ENCODE measurements around the gene ATF6B.

Gene ATF6B

GRCh38 chr6:32082935-32083334, 45.1 kb downstream of the ATF6B start:
- H3K9me3 ChIP-seq (ENCODE audit: insufficient read depth, low read depth, low read length), result no peaks in the 10 kb centered on the region
- H3K27me3 ChIP-seq (ENCODE audit: insufficient read depth, low read length), result peaks cover 17% of the 10 kb centered on the region
- no peak overlapping the region for H3K4me3 ChIP-seq (ENCODE audit: low read length)
- H3K36me3 ChIP-seq (ENCODE audit: insufficient read depth, low read depth, low read length), result no peaks in the 10 kb centered on the region
- H3K4me1 ChIP-seq (ENCODE audit: insufficient read depth, low read length), result peaks cover 4% of the 10 kb centered on the region; the same call in 1 of the 2 replicates
- H3K9ac ChIP-seq (ENCODE audit: low read depth, low read length), result no peak overlapping the region
- no peak overlapping the region for H3K27ac ChIP-seq (ENCODE audit: low read length)

- Histone ChIP-seq H3K4me1 (ENCODE audit: insufficient read depth, low read length) (peaks cover 4% of the 10 kb centered on the region; the same call in 1 of the 2 replicates), H3K27me3 (ENCODE audit: insufficient read depth, low read length) (peaks cover 17% of the 10 kb centered on the region), H3K27ac (ENCODE audit: low read length) (no peak overlapping the region), H3K9me3 (ENCODE audit: insufficient read depth, low read depth, low read length) (no peaks in the 10 kb centered on the region), H3K36me3 (ENCODE audit: insufficient read depth, low read depth, low read length) (no peaks in the 10 kb centered on the region), H3K4me3 (ENCODE audit: low read length) (no peak overlapping the region), H3K9ac (ENCODE audit: low read depth, low read length) (no peak overlapping the region)
Observed at GRCh38 chr6:32082478-32082877, 45.6 kb downstream of the ATF6B start.

- Histone ChIP-seq H3K4me3 (ENCODE audit: low read length) (no peak overlapping the region), H3K4me1 (ENCODE audit: insufficient read depth, low read length) (no peaks in the 10 kb centered on the region; the same call in 1 of the 2 replicates), H3K36me3 (ENCODE audit: insufficient read depth, low read depth, low read length) (no peaks in the 10 kb centered on the region), H3K9ac (ENCODE audit: low read depth, low read length) (no peak overlapping the region), H3K27me3 (ENCODE audit: insufficient read depth, low read length) (peaks cover 7% of the 10 kb centered on the region), H3K27ac (ENCODE audit: low read length) (no peak overlapping the region), H3K9me3 (ENCODE audit: insufficient read depth, low read depth, low read length) (no peaks in the 10 kb centered on the region)
Observed at GRCh38 chr6:32081168-32081990, 46.7 kb downstream of the ATF6B start.

GRCh38 chr6:32079566-32080290, 48.3 kb downstream of the ATF6B start:
- no peak overlapping the region for H3K27ac ChIP-seq (ENCODE audit: low read length)
- H3K36me3 ChIP-seq (ENCODE audit: insufficient read depth, low read depth, low read length), result no peaks in the 10 kb centered on the region
- no peak overlapping the region for H3K9ac ChIP-seq (ENCODE audit: low read depth, low read length)
- H3K4me3 ChIP-seq (ENCODE audit: low read length), result no peak overlapping the region
- no peaks in the 10 kb centered on the region for H3K9me3 ChIP-seq (ENCODE audit: insufficient read depth, low read depth, low read length)
- H3K4me1 ChIP-seq (ENCODE audit: insufficient read depth, low read length), result no peaks in the 10 kb centered on the region
- no peaks in the 10 kb centered on the region for H3K27me3 ChIP-seq (ENCODE audit: insufficient read depth, low read length)

- Histone ChIP-seq H3K4me3 (ENCODE audit: low read length) (no peak overlapping the region), H3K27me3 (ENCODE audit: insufficient read depth, low read length) (no peaks in the 10 kb centered on the region), H3K36me3 (ENCODE audit: insufficient read depth, low read depth, low read length) (no peaks in the 10 kb centered on the region), H3K27ac (ENCODE audit: low read length) (no peak overlapping the region), H3K4me1 (ENCODE audit: insufficient read depth, low read length) (peaks cover 3% of the 10 kb centered on the region; the same call in 1 of the 2 replicates), H3K9me3 (ENCODE audit: insufficient read depth, low read depth, low read length) (no peaks in the 10 kb centered on the region), H3K9ac (ENCODE audit: low read depth, low read length) (no peak overlapping the region)
Observed at GRCh38 chr6:32076321-32076809, 51.7 kb downstream of the ATF6B start.

- no peak overlapping the region for H3K27ac ChIP-seq (ENCODE audit: low read length)
- H3K9ac ChIP-seq (ENCODE audit: low read depth, low read length), result no peak overlapping the region
Observed at GRCh38 chr6:32075781-32076180, 52.3 kb downstream of the ATF6B start.

GRCh38 chr6:32074996-32075532, 53.0 kb downstream of the ATF6B start:
- H3K27ac ChIP-seq (ENCODE audit: low read length), result no peak overlapping the region
- no peak overlapping the region for H3K9ac ChIP-seq (ENCODE audit: low read depth, low read length)
- H3K4me1 ChIP-seq (ENCODE audit: insufficient read depth, low read length), result peaks cover 3% of the 10 kb centered on the region; the same call in 1 of the 2 replicates
- no peaks in the 10 kb centered on the region for H3K9me3 ChIP-seq (ENCODE audit: insufficient read depth, low read depth, low read length)
- no peaks in the 10 kb centered on the region for H3K36me3 ChIP-seq (ENCODE audit: insufficient read depth, low read depth, low read length)
- no peaks in the 10 kb centered on the region for H3K27me3 ChIP-seq (ENCODE audit: insufficient read depth, low read length)
- H3K4me3 ChIP-seq (ENCODE audit: low read length), result no peak overlapping the region

More at GRCh38 chr6:32075781-32076180, 52.3 kb downstream of the ATF6B start:
- Histone ChIP-seq H3K9me3 (ENCODE audit: insufficient read depth, low read depth, low read length) (no peaks in the 10 kb centered on the region), H3K4me1 (ENCODE audit: insufficient read depth, low read length) (peaks cover 3% of the 10 kb centered on the region; the same call in 1 of the 2 replicates), H3K36me3 (ENCODE audit: insufficient read depth, low read depth, low read length) (no peaks in the 10 kb centered on the region), H3K4me3 (ENCODE audit: low read length) (no peak overlapping the region), H3K27me3 (ENCODE audit: insufficient read depth, low read length) (no peaks in the 10 kb centered on the region)

- Histone ChIP-seq H3K36me3 (ENCODE audit: insufficient read depth, low read depth, low read length) (no peaks in the 10 kb centered on the region), H3K27ac (ENCODE audit: low read length) (no peak overlapping the region), H3K4me1 (ENCODE audit: insufficient read depth, low read length) (peaks cover 3% of the 10 kb centered on the region; the same call in 1 of the 2 replicates), H3K4me3 (ENCODE audit: low read length) (no peak overlapping the region), H3K9me3 (ENCODE audit: insufficient read depth, low read depth, low read length) (no peaks in the 10 kb centered on the region), H3K27me3 (ENCODE audit: insufficient read depth, low read length) (no peaks in the 10 kb centered on the region), H3K9ac (ENCODE audit: low read depth, low read length) (no peak overlapping the region)
Observed at GRCh38 chr6:32073613-32074012, 54.4 kb downstream of the ATF6B start.

- no peak overlapping the region for H3K4me3 ChIP-seq (ENCODE audit: low read length)
- H3K36me3 ChIP-seq (ENCODE audit: insufficient read depth, low read depth, low read length), result no peaks in the 10 kb centered on the region
- no peaks in the 10 kb centered on the region for H3K9me3 ChIP-seq (ENCODE audit: insufficient read depth, low read depth, low read length)
- peaks cover 3% of the 10 kb centered on the region; the same call in 1 of the 2 replicates for H3K4me1 ChIP-seq (ENCODE audit: insufficient read depth, low read length)
- H3K27me3 ChIP-seq (ENCODE audit: insufficient read depth, low read length), result no peaks in the 10 kb centered on the region
- no peak overlapping the region for H3K9ac ChIP-seq (ENCODE audit: low read depth, low read length)
- no peak overlapping the region for H3K27ac ChIP-seq (ENCODE audit: low read length)
Observed at GRCh38 chr6:32073101-32073500, 54.9 kb downstream of the ATF6B start.

GRCh38 chr6:32070814-32071543, 57.1 kb downstream of the ATF6B start:
- Histone ChIP-seq H3K27ac (ENCODE audit: low read length) (no peak overlapping the region), H3K9ac (ENCODE audit: low read depth, low read length) (no peak overlapping the region), H3K36me3 (ENCODE audit: insufficient read depth, low read depth, low read length) (no peaks in the 10 kb centered on the region), H3K4me1 (ENCODE audit: insufficient read depth, low read length) (peaks cover 3% of the 10 kb centered on the region; the same call in 1 of the 2 replicates), H3K4me3 (ENCODE audit: low read length) (no peak overlapping the region), H3K27me3 (ENCODE audit: insufficient read depth, low read length) (no peaks in the 10 kb centered on the region), H3K9me3 (ENCODE audit: insufficient read depth, low read depth, low read length) (no peaks in the 10 kb centered on the region)

GRCh38 chr6:32069878-32070515, 58.0 kb downstream of the ATF6B start:
- Histone ChIP-seq H3K27ac (ENCODE audit: low read length) (no peak overlapping the region), H3K36me3 (ENCODE audit: insufficient read depth, low read depth, low read length) (no peaks in the 10 kb centered on the region), H3K4me1 (ENCODE audit: insufficient read depth, low read length) (peaks cover 3% of the 10 kb centered on the region; the same call in 1 of the 2 replicates), H3K9me3 (ENCODE audit: insufficient read depth, low read depth, low read length) (no peaks in the 10 kb centered on the region), H3K27me3 (ENCODE audit: insufficient read depth, low read length) (no peaks in the 10 kb centered on the region), H3K4me3 (ENCODE audit: low read length) (no peak overlapping the region), H3K9ac (ENCODE audit: low read depth, low read length) (no peak overlapping the region)

All from iPS-20b (cell line).